HEK293T (cell line): ENCODE results near the gene NAP1L4.

Experiments
- CTCF ChIA-PET: fragments of 350-600 bp; formaldehyde crosslinking; extraction: SDS; loops from one replicate; lab custom pipeline; 2021; ENCODE audit warnings: antibody characterized with exemption, inconsistent platforms; lab: Yijun Ruan, JAX
- POLR2A ChIA-PET: fragments of 350-600 bp; formaldehyde crosslinking; extraction: SDS; loops from one replicate; lab custom pipeline; 2020; ENCODE audit warnings: antibody characterized with exemption, inconsistent platforms; lab: Yijun Ruan, JAX
- DNase-seq: peaks from one replicate; pipeline ENCODE4 v3.0.0; 2012; ENCODE audit warnings: mixed read lengths; ENCODE audit errors: extremely low spot score
- ARNT ChIP-seq: fragments of 450-650 bp; IDR thresholded peaks from 2 replicates; pipeline ENCODE4 v1.6.1; 2017; ENCODE audit warnings: mild to moderate bottlenecking
- BHLHE40 ChIP-seq: fragments of 450-650 bp; IDR thresholded peaks from 2 replicates; pipeline ENCODE4 v1.6.1; 2016; ENCODE audit warnings: mild to moderate bottlenecking, moderate library complexity, borderline replicate concordance
- CTBP1 ChIP-seq: fragments of 450-650 bp; IDR thresholded peaks from 2 replicates; pipeline ENCODE4 v1.6.1; 2016; ENCODE audit warnings: borderline replicate concordance
- ELF4 ChIP-seq: fragments of 450-650 bp; IDR thresholded peaks from 2 replicates; pipeline ENCODE4 v1.6.1; 2017; ENCODE audit warnings: antibody characterized with exemption
- FOXA1 ChIP-seq: fragments of 450-650 bp; IDR thresholded peaks from 2 replicates; pipeline ENCODE4 v1.6.1; 2016; ENCODE audit warnings: mild to moderate bottlenecking
- FOXK2 ChIP-seq: fragments of 450-650 bp; IDR thresholded peaks from 2 replicates; pipeline ENCODE4 v1.6.1; 2016; ENCODE audit warnings: mild to moderate bottlenecking
- FOXM1 ChIP-seq: fragments of 450-650 bp; IDR thresholded peaks from 2 replicates; pipeline ENCODE4 v1.6.1; 2017; ENCODE audit warnings: mild to moderate bottlenecking, borderline replicate concordance
- HDGF ChIP-seq: fragments of 450-650 bp; IDR thresholded peaks from 2 replicates; pipeline ENCODE4 v1.6.1; 2017; ENCODE audit warnings: antibody characterized with exemption, borderline replicate concordance
- L3MBTL2 ChIP-seq: fragments of 450-650 bp; conservative IDR thresholded peaks from 2 replicates; pipeline ENCODE4 v1.6.1; 2016; ENCODE audit warnings: mild to moderate bottlenecking
- LEF1 ChIP-seq: fragments of 450-650 bp; IDR thresholded peaks from 2 replicates; pipeline ENCODE4 v1.6.1; 2017; ENCODE audit warnings: mild to moderate bottlenecking, borderline replicate concordance
- NFRKB ChIP-seq: fragments of 450-650 bp; IDR thresholded peaks from 2 replicates; pipeline ENCODE4 v1.6.1; 2016; ENCODE audit warnings: mild to moderate bottlenecking, moderate library complexity
- PKNOX1 ChIP-seq: fragments of 450-650 bp; IDR thresholded peaks from 2 replicates; pipeline ENCODE4 v1.6.1; 2016
- SP1 ChIP-seq: fragments of 450-650 bp; IDR thresholded peaks from 2 replicates; pipeline ENCODE4 v1.6.1; 2017
- SUZ12 ChIP-seq: fragments of 450-650 bp; IDR thresholded peaks from 2 replicates; pipeline ENCODE4 v1.6.1; 2016; ENCODE audit warnings: mild to moderate bottlenecking
- TARDBP ChIP-seq: fragments of 450-650 bp; IDR thresholded peaks from 2 replicates; pipeline ENCODE4 v1.6.1; 2016
- ZNF384 ChIP-seq: fragments of 450-650 bp; IDR thresholded peaks from 2 replicates; pipeline ENCODE4 v1.6.1; 2016

NAP1L4 gene

GRCh38 chr11:2980168-2980840, 11.8 kb downstream of the NAP1L4 start:
- TF ChIP-seq TARDBP (no peak), L3MBTL2 (no peak), FOXK2 (no peak), HDGF (no peak), ARNT (no peak), LEF1 (no peak), ELF4 (no peak), CTBP1 (no peak), FOXA1 (no peak), ZNF384 (no peak), SP1 (no peak), BHLHE40 (no peak), NFRKB (no peak), FOXM1 (no peak), PKNOX1 (no peak), SUZ12 (no peak)
- ChIA-PET CTCF (no interaction called here), POLR2A (interaction anchor here (7.1 kb wide), 1 partner anchor 11 kb away, joined by 44 read pairs; the partner anchor contains the start of gene NAP1L4)
- no peak for DNase-seq

- no peak for DNase-seq
- CTCF ChIA-PET, result no interaction called here
- TF ChIP-seq TARDBP (no peak), PKNOX1 (no peak), L3MBTL2 (no peak), FOXM1 (no peak), BHLHE40 (no peak), SP1 (no peak)
- POLR2A ChIA-PET, result no interaction called here
Observed at GRCh38 chr11:2977113-2977512, 15.0 kb downstream of the NAP1L4 start.

GRCh38 chr11:2976294-2977063, 15.7 kb downstream of the NAP1L4 start:
- no peak for DNase-seq
- ChIA-PET POLR2A (interaction anchor here (1.0 kb wide), 1 partner anchor 16 kb away, joined by 5 read pairs; the partner anchor contains the start of gene NAP1L4), CTCF (interaction anchor here (0.8 to 2.3 kb wide), 2 partner anchors 10 to 45 kb away, joined by 4 to 6 read pairs; no protein-coding TSS in a partner anchor)

GRCh38 chr11:2975594-2975993, 16.5 kb downstream of the NAP1L4 start:
- ChIA-PET POLR2A (interaction anchor here (1.0 kb wide), 1 partner anchor 16 kb away, joined by 5 read pairs; the partner anchor contains the start of gene NAP1L4), CTCF (interaction anchor here (0.8 to 2.3 kb wide), 2 partner anchors 9 to 46 kb away, joined by 4 to 6 read pairs; no protein-coding TSS in a partner anchor)
- peak; percentile 57 for DNase-seq
- TF ChIP-seq BHLHE40, result no peak
- no peak for TF ChIP-seq ARNT
- TF ChIP-seq PKNOX1, result no peak
- TF ChIP-seq LEF1, result no peak
- no peak for TF ChIP-seq SP1
- TF ChIP-seq TARDBP, result no peak
- TF ChIP-seq FOXM1, result no peak
- no peak for TF ChIP-seq ELF4

More at GRCh38 chr11:2976294-2977063, 15.7 kb downstream of the NAP1L4 start:
- TF ChIP-seq ZNF384 (no peak), LEF1 (no peak), ARNT (no peak), FOXA1 (no peak), SUZ12 (no peak), HDGF (no peak), NFRKB (no peak)

GRCh38 chr11:2974272-2974671, 17.9 kb downstream of the NAP1L4 start:
- TF ChIP-seq NFRKB (no peak), ARNT (no peak), HDGF (no peak), CTBP1 (no peak), PKNOX1 (no peak)
- CTCF ChIA-PET, result interaction anchor here (0.7 to 2.3 kb wide), 2 partner anchors 23 to 47 kb away, joined by 4 to 6 read pairs; no protein-coding TSS in a partner anchor
- POLR2A ChIA-PET, result no interaction called here
- DNase-seq, result no peak

GRCh38 chr11:2968341-2968900, 23.7 kb downstream of the NAP1L4 start:
- POLR2A ChIA-PET, result no interaction called here
- DNase-seq, result no peak
- CTCF ChIA-PET, result interaction anchor here (1.6 kb wide), 1 partner anchor 123 kb away, joined by 4 read pairs; no protein-coding TSS in a partner anchor
- no peak for TF ChIP-seq ZNF384
- TF ChIP-seq NFRKB, result no peak
- TF ChIP-seq FOXA1, result no peak
- no peak for TF ChIP-seq ARNT
- TF ChIP-seq SP1, result no peak
- no peak for TF ChIP-seq CTBP1
- TF ChIP-seq SUZ12, result no peak
- TF ChIP-seq HDGF, result no peak
- no peak for TF ChIP-seq FOXK2
- TF ChIP-seq BHLHE40, result no peak
- no peak for TF ChIP-seq ELF4
- no peak for TF ChIP-seq PKNOX1
- no peak for TF ChIP-seq FOXM1
- no peak for TF ChIP-seq L3MBTL2
